Measurements from ENCODE around the gene PAIP2. TPM values are rescaled to one million over a fixed set of nuclear protein-coding genes. Genes with fewer than 3 reads are reported as not detected.
"Not testable (repeated sequence)": the region's sequence is repeated elsewhere in the genome, so short reads cannot be mapped to it uniquely, and the experiment has no call there.

Gene PAIP2
- polyA plus RNA-seq, 1 of the 3 experiments (the other 2 are of a cell fraction), result 73.2 TPM

DNA sequence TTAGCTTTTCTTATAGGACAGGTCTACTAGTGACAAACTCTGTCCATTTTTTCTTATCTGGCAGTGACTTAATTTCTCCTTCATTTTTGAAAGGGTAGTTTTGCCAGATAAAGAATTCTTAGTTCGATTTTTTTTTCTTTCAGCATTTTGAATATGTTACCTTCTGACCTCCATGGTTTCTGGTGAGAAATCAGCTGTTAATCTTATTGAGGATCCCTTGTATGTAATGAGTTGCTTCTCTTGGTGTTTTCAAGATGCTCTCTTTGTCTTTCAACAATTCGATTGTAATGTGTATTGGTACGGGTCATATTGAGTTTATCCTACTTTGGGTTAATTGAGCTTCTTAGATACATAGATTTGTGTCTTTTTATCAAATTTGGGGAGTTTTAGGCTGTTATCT lies 12.5 kb downstream of the PAIP2 start:
- DNase-seq, result no peak
- Histone ChIP-seq H3K79me2 (ENCODE audit: insufficient read depth) (peaks cover 100% of the 10 kb centered on the region), H3K4me3 (ENCODE audit: low read depth in 2 of 2, low read length in 1 of 2) (no peak overlapping the region), H3K9me3 (no peaks in the 10 kb centered on the region), H3F3A (replicated peaks; ENCODE audit: insufficient read depth) (peaks cover 15% of the 10 kb centered on the region), H3K9me2 (no peaks in the 10 kb centered on the region), H3K4me2 (no peak overlapping the region), H3K36me3 (replicated peaks in 1 of 2; ENCODE audit: control insufficient read depth in 1 of 2, insufficient read depth in 2 of 2, low read length in 1 of 2) (peaks cover 12 to 38% of the 10 kb centered on the region in 2 experiments), H2AFZ (ENCODE audit: low read depth) (no peak overlapping the region), H4K20me1 (ENCODE audit: insufficient read depth) (peaks cover 98% of the 10 kb centered on the region), H3K27me3 (ENCODE audit: insufficient read depth) (no peaks in the 10 kb centered on the region), H3K9ac (no peak overlapping the region), H3K4me1 (ENCODE audit: control insufficient read depth in 1 of 2, insufficient read depth in 2 of 2, low read depth in 1 of 2, low read length in 1 of 2) (no peaks in the 10 kb centered on the region), H3K27ac (ENCODE audit: low read depth in 2 of 2, low read length in 1 of 2) (no peak overlapping the region)
- ChIA-PET POLR2A (interaction anchor here (0.6 kb wide), 1 partner anchor 1308 kb away, joined by 3 read pairs; no protein-coding TSS in a partner anchor), CTCF (interaction anchor here (1.6 kb wide), 1 partner anchor 12 kb away, joined by 5 read pairs; the partner anchor contains the start of gene PAIP2)
- TF ChIP-seq MEF2A (IDR thresholded peaks at IDR 0.05; ENCODE audit: borderline replicate concordance, low read depth) (no peak), USF2 (IDR thresholded peaks at IDR 0.05; ENCODE audit: borderline replicate concordance, low read depth, low read length) (no peak)
- WGBS (ENCODE audit: low lambda C conversion rate), result 94% methylated on average over 3 of the region's 3 CpGs

DNA sequence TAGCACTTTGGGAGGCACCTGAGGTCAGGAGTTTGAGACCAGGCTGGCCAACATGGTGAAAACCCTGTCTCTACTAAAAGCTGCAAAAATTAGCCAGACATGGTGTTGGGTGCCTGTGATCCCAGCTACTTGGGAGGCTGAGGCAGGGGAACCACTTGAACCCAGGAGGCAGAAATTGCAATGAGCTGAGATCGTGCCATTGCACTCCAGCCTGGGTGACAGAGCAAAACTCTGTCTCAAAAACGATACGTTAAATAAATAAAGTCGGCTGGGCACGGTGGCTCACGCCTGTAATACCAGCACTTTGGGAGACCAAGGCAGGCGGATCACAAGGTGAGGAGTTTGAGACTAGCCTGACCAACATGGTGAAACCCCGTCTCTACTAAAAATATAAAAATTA lies 14.2 kb downstream of the PAIP2 start:
- H3K27me3 ChIP-seq (ENCODE audit: insufficient read depth); H3K9me3 ChIP-seq; H2AFZ ChIP-seq (ENCODE audit: low read depth); H3K27ac ChIP-seq (ENCODE audit: low read depth in 2 of 2, low read length in 1 of 2); H3F3A ChIP-seq (replicated peaks; ENCODE audit: insufficient read depth); DNase-seq; H3K4me2 ChIP-seq; H3K4me3 ChIP-seq (ENCODE audit: low read depth in 2 of 2, low read length in 1 of 2); H3K9me2 ChIP-seq; H3K4me1 ChIP-seq (ENCODE audit: control insufficient read depth in 1 of 2, insufficient read depth in 2 of 2, low read depth in 1 of 2, low read length in 1 of 2); POLR2A ChIA-PET; H3K9ac ChIP-seq: not testable (repeated sequence)
- CTCF ChIA-PET, result interaction anchor here (1.0 to 1.6 kb wide), 2 partner anchors 13 to 55 kb away, joined by 3 read pairs; no protein-coding TSS in a partner anchor
- 97% methylated on average over 8 of the region's 8 CpGs for WGBS (ENCODE audit: low lambda C conversion rate)
- Histone ChIP-seq H3K36me3 (replicated peaks in 1 of 2; ENCODE audit: control insufficient read depth in 1 of 2, insufficient read depth in 2 of 2, low read length in 1 of 2) (peaks cover 12 to 38% of the 10 kb centered on the region in 2 experiments), H3K79me2 (ENCODE audit: insufficient read depth) (peaks cover 100% of the 10 kb centered on the region), H4K20me1 (ENCODE audit: insufficient read depth) (peaks cover 98% of the 10 kb centered on the region)

DNA sequence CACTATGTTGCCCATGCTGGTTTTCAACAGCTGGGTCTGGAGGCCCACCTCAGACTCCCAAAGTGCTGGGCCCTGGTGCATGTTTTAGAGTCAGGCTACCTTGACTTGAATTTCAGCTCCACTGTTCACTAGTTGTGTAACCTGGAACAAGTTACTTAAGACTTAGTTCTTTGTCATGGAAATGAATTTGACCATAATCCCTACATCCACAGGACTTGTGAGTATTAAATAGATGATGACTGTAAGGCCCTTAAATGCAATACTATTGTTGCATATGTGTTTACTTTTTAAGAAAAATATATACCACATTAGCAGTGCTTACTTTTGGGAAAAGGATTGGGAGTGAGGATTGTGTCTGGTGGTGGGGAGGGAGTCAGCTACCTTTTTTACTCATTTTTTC lies 16.4 kb downstream of the PAIP2 start:
- Histone ChIP-seq H3K36me3 (replicated peaks in 1 of 2; ENCODE audit: control insufficient read depth in 1 of 2, insufficient read depth in 2 of 2, low read length in 1 of 2) (peaks cover 12 to 27% of the 10 kb centered on the region in 2 experiments), H3K9ac (no peak overlapping the region), H3K27me3 (ENCODE audit: insufficient read depth) (no peaks in the 10 kb centered on the region), H3K4me1 (ENCODE audit: control insufficient read depth in 1 of 2, insufficient read depth in 2 of 2, low read depth in 1 of 2, low read length in 1 of 2) (no peaks in the 10 kb centered on the region), H3K4me3 (ENCODE audit: low read depth in 2 of 2, low read length in 1 of 2) (no peak overlapping the region), H4K20me1 (ENCODE audit: insufficient read depth) (peaks cover 100% of the 10 kb centered on the region), H3K9me2 (no peaks in the 10 kb centered on the region), H3K4me2 (no peak overlapping the region), H3K27ac (ENCODE audit: low read depth in 2 of 2, low read length in 1 of 2) (no peak overlapping the region), H2AFZ (ENCODE audit: low read depth) (no peak overlapping the region), H3K9me3 (no peaks in the 10 kb centered on the region), H3K79me2 (ENCODE audit: insufficient read depth) (peaks cover 100% of the 10 kb centered on the region), H3F3A (replicated peaks; ENCODE audit: insufficient read depth) (peaks cover 3% of the 10 kb centered on the region)
- ChIA-PET CTCF (no interaction called here), POLR2A (no interaction called here)
- DNase-seq, result no peak
- TF ChIP-seq EP300 (IDR thresholded peaks at IDR 0.05; ENCODE audit: borderline replicate concordance in 1 of 2, low read depth in 1 of 2, low read length in 1 of 2), result no peak
- TF ChIP-seq FOSL2 (IDR thresholded peaks at IDR 0.05; ENCODE audit: borderline replicate concordance, low read depth), result no peak
- no peak for TF ChIP-seq NFIC (IDR thresholded peaks at IDR 0.05; ENCODE audit: borderline replicate concordance)
- no peak for TF ChIP-seq NRF1 (IDR thresholded peaks at IDR 0.05; ENCODE audit: low read depth, low read length)
- no peak for TF ChIP-seq RCOR1 (IDR thresholded peaks at IDR 0.05; ENCODE audit: low read length)
- TF ChIP-seq TCF12 (IDR thresholded peaks at IDR 0.05), result no peak
- TF ChIP-seq USF1 (IDR thresholded peaks at IDR 0.05; ENCODE audit: borderline replicate concordance, low read depth), result no peak
- no peak for TF ChIP-seq MXI1 (IDR thresholded peaks at IDR 0.05; ENCODE audit: low read depth, low read length)
- TF ChIP-seq RFX5 (IDR thresholded peaks at IDR 0.05; ENCODE audit: low read length), result no peak
- no peak for TF ChIP-seq IRF3 (IDR thresholded peaks at IDR 0.05; ENCODE audit: low read depth, low read length)
- TF ChIP-seq GATA2 (CRISPR knock-in tag; IDR thresholded peaks at IDR 0.05), result no peak
- TF ChIP-seq MEF2A (IDR thresholded peaks at IDR 0.05; ENCODE audit: borderline replicate concordance, low read depth), result no peak
- TF ChIP-seq ELF1 (IDR thresholded peaks at IDR 0.05), result no peak
- no peak for TF ChIP-seq JUND (IDR thresholded peaks at IDR 0.05)
- no peak for TF ChIP-seq FOXJ3 (CRISPR knock-in tag; IDR thresholded peaks at IDR 0.05)
- TF ChIP-seq USF2 (IDR thresholded peaks at IDR 0.05; ENCODE audit: borderline replicate concordance, low read depth, low read length), result no peak
- TF ChIP-seq FOXM1 (IDR thresholded peaks at IDR 0.05; ENCODE audit: low read depth), result no peak
- no peak for TF ChIP-seq GABPA (IDR thresholded peaks at IDR 0.05; ENCODE audit: low read depth)
- no peak for TF ChIP-seq RXRA (IDR thresholded peaks at IDR 0.05; ENCODE audit: borderline replicate concordance, low read depth)

All from SK-N-SH (cell line).